Erythroblast (primary cell): ENCODE measurements around the gene TEDC1.
A peak's percentile ranks its signal among the peaks of the same experiment; 100 is the strongest.
"Not testable (repeated sequence)": the region's sequence is repeated elsewhere in the genome, so short reads cannot be mapped to it uniquely, and the experiment has no call there.

Source experiments
- DNase-seq, 2 experiments: peaks; one replicate each; lab custom pipeline; 2025; lab: John Stamatoyannopoulos, UW
- GATA1 ChIP-seq: IDR thresholded peaks from 2 replicates; pipeline ENCODE4 v1.6.1; 2011; ENCODE audit warnings: low read depth, mild to moderate bottlenecking, control low read depth, low read length, moderate library complexity
- POLR2A ChIP-seq: IDR thresholded peaks from 2 replicates; pipeline ENCODE4 v1.6.1; 2011; ENCODE audit warnings: mild to moderate bottlenecking, low read length

TEDC1 gene

DNA sequence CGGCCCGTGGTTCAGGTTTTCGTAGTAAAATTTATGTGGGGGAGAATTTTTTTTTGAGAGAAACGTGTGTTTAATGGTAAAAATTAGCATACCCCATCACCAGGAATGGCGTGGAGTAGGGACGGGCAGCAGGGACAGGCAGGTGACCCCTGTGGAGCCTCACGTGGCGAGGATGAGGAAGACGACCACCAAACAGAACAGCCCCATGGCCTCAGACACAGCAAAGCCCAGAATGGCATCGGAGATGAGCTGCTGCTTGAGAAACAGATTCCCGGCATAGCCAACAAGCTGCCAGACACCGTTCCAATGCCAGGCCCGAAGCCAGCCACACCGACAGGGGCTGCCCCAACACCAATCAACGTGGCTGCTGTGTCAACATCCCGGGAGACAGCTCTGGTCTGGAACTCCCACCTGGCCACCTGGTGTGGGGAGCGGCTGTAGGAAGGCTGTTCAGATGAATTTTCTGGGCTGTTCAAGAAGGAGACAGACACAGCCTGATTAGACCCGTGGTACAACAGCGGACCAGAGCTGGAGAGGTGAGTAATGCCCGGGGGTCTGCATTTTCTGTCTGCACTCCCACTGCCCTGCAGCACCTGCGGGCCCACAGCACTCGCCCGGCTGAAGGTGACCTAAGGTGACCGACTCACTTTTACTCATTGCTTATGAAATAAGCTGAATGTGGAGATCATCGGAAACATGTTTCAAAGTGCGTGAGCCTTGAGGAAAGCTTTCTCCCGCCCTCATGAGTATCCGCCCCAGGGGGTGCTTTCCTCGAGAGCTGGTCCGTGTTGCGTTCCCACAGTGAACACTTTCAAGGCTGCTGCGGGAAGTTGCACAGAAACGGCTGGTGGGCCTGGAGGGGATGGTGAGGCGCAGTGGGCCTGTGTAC is 45.9 kb downstream of the TEDC1 start:
- DNase-seq = no peak
- TF ChIP-seq GATA1 (no peak), POLR2A (no peak)

DNA sequence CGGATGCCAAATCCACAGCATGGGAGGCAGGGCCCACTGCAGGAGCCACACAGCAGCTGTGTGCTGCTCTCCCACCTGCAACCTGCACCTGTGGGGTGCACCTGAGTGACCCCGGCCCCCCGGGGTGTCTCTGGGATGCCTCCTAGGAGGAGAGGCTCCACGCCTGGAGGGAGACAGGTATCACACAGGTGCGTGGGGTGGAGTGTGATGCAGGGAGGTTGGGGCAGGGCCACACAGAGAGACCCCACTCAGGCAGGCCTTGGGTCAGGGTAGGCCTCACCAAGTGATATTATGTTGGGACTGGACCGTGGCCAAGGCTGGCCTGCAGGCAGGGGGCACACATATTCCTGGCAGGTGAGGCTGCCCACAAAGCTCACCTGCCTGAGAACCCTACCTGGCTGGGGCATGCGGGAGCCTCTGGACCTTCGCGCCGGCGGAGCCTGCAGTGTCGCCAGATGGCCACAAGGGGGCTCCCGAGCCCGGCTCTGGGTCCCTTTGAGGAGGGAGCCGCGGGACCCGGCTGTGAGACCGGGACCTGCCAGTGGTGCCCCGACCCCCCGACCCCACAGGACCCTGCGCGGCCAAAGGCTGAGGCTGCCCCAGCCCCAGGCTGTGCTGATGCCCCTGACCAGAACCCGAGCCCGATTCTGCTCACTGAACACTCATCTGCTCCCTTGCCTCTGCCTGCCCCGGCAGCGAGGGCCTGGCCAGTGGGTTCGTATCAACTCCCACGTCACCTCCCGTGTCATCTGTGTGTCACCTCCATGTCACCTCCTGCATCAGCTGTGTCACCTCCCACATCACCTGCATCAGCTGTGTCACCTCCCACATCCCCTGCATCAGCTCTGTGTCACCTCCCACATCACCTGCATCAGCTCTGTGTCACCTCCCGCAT is 46.8 kb downstream of the TEDC1 start:
- DNase-seq = peak; percentile 33 to 57
- TF ChIP-seq GATA1 (no peak), POLR2A (no peak)

DNA sequence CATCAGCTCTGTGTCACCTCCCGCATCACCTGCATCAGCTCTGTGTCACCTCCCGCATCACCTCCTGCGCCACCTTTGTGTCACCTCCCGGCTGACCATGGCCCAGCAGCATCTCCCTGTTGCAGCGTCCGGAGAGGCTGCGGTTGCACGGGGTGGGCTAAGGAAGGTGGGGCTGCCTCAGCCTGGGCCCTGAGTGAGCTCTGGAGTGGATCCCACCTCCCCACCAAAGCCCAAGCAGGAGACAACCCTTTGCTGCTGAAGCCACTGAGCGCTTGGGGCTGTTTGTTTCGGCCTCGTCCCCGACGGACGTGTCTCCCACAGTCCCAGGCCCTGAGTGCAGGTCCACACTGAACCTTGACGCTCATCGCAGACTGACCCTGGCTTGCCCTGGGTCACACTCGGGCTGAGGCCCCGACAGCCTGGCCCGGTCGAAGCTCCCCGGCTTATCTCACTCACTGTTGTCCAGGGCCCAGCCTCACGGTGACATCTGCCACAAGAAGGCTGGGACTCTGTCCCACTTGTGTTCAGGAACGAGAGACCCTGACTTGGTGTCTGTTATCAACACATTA is 47.5 kb downstream of the TEDC1 start:
- no peak for TF ChIP-seq POLR2A
- no peak for TF ChIP-seq GATA1
- DNase-seq = no peak

DNA sequence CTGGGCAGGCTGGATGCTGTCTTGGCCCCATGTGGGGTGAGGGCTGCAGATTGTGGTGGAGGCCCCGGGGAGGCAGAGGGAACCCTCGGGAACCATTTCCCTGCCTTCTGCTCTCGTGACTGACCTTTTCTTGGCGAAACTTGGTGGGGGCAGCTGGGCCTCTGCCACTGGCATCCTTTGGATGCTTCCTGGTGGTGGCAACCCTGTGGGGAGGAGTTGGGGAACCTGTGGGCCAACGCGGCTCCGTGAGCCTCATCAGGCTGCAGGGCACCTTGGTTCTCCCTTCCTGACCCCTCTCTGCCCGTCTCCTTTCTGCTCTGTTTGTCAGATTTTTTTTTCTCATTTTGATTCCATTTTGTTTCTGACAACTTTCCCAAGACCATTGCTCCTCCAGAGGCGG is 49.8 kb downstream of the TEDC1 start:
- TF ChIP-seq GATA1 = no peak
- TF ChIP-seq POLR2A = no peak
- no peak for DNase-seq

DNA sequence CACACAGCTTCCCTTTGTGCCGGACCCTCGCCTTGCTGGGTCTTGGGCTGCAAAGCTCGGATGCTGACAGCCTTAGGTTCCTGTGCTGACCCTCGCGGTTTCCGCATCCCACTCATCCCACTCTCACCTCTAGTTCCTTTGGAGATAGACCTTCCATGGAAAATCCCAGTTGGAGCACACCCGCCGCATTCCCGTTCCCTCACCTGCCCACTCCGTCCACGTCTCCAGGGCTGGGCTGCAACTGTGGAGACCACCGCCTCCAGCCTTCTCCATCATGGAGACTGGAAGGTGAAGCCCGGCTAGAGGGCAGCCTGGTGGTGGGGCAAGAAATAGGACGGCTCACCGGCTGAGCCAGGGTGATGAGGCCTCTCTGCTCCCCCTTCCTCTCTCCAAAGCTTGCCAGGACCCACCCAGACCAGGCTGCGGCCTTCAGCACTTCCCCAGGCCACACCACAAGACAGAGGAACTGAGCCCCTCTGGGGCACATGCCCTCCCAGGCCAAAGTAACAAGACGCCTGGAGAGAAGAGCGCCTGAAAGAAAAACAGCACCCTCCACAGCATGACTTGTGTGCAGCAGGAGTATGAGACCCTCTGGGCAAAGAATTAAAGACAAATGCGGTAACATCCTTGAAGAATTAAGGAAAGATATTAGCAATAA is 50.3 kb downstream of the TEDC1 start:
- TF ChIP-seq POLR2A (no peak), GATA1 (no peak)

DNA sequence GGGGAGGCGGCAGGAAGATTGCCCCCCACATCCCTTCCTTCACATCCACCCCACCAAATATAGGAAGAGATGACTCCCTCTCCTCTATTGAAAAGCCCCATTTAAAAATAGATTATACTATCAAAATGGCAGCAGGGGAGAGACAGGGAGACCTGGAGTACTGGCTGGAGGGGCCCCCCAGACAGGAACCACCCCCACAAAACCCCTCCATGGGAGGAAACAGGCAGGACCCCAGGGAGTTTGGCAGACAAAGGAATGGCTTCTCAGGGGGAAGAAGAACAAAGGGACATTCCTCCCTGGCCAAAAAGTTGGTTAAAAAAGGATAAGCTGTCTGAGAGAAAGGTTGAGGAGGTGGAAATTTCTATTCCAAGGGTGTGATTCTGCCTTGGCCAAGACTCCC is 54.6 kb downstream of the TEDC1 start:
- DNase-seq = not testable (repeated sequence)

More for the DNA sequence above, 50.3 kb downstream of the TEDC1 start:
- DNase-seq = no peak

DNA sequence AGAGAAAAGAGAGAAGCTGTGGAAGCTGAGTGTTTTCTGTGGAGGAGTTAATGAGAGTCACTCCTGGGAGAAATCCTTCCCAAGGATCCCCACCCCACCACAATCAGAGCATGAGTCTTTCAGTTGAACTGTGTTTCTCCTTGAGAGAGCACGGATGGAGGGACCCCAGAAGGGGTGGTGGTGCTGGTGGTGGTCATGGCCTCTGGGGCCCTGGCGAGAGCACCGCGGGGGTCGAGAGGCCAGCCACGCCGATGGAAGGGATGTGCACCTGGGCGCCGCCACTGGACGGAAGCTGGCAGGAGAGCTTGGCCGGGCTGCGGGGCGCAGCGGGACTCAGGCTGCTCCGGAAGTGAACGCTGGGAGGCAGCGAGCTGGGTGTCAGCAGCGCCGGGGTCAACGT is 55.4 kb downstream of the TEDC1 start:
- DNase-seq = not testable (repeated sequence)

DNA sequence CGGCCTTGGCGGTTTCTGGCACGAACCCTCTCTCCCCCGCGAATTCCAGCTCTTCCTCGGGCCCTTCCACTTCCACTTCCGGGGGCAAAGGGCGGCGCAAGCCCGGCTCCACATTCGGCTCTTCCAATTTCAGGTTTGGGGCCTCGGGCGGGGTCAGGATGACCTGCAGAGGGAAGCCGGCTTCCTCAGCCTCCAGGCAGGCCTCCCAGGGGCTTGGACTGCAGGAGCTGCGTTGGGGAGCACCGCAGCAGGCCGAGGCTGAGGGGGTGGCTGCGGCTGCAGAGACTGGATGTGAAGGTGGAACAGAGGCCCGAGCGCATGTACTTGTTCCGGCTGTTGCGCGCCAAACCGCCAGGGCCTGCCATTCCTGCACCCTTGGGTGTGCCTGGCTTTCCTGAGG is 56.0 kb downstream of the TEDC1 start:
- DNase-seq = not testable (repeated sequence)

DNA sequence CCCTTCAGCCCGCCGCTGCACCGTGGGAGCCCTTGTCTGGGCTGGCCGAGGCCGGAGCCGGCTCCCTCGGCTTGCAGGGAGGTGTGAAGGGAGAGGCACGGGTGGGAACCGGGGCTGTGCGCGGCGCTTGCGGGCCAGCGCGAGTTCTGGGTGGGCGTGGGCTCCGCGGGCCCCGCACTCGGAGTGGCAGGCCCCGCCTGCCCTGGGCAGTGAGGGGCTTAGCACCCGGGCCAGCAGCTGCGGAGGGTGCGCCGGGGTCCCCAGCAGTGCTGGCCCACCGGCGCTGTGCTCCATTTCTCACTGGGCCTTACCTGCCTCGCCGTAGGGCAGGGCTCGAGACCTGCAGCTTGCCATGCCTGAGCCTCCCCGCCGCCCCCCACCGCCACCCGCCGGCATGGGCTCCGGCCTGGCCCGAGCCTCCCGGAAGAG is 56.7 kb downstream of the TEDC1 start:
- TF ChIP-seq POLR2A = no peak
- TF ChIP-seq GATA1 = no peak
- no peak for DNase-seq
